ACC112 (cell line): ENCODE results near the gene CDH23.

Source experiments
- H2AFZ ChIP-seq: fragments of 200-600 bp; sonication (generic); one replicate; pipeline ENCODE4 v1.6.0; 2017; ENCODE audit warnings: antibody characterized with exemption, low read length; ENCODE audit not compliant: unreplicated experiment
- H3K27ac ChIP-seq: fragments of 200-600 bp; sonication (generic); 2 replicates; pipeline ENCODE4 v1.5.1; 2014; ENCODE audit warnings: low read depth, mild to moderate bottlenecking, antibody characterized with exemption, low read length, moderate library complexity
- H3K27me3 ChIP-seq: fragments of 200-600 bp; sonication (generic); 2 replicates; pipeline ENCODE4 v1.6.1; 2014; ENCODE audit warnings: mild to moderate bottlenecking, antibody characterized with exemption, low read length, moderate library complexity, mixed read lengths; ENCODE audit not compliant: insufficient read depth
- H3K36me3 ChIP-seq: fragments of 200-600 bp; sonication (generic); 2 replicates; pipeline ENCODE4 v1.6.1; 2016; ENCODE audit warnings: mild to moderate bottlenecking, antibody characterized with exemption, low read length, moderate library complexity, mixed read lengths; ENCODE audit not compliant: insufficient read depth
- H3K4me1 ChIP-seq: fragments of 200-600 bp; sonication (generic); one replicate; pipeline ENCODE4 v1.6.1; 2016; ENCODE audit warnings: low read length, mixed read lengths; ENCODE audit not compliant: insufficient read depth, unreplicated experiment, control insufficient read depth
- H3K4me3 ChIP-seq: fragments of 200-600 bp; sonication (generic); 2 replicates; pipeline ENCODE4 v1.5.1; 2014; ENCODE audit warnings: mild to moderate bottlenecking, low read depth, low read length
- H3K79me2 ChIP-seq: fragments of 200-600 bp; sonication (generic); one replicate; pipeline ENCODE4 v1.6.0; 2016; ENCODE audit warnings: low read length; ENCODE audit not compliant: control insufficient read depth, unreplicated experiment, insufficient read depth

CDH23 gene

GRCh38 chr10:71577345-71577744, 180.6 kb downstream of the CDH23 start:
- Histone ChIP-seq H3K27ac (no peak overlapping the region), H3K4me3 (no peak overlapping the region), H3K36me3 (no peaks in the 10 kb centered on the region), H2AFZ (no peak overlapping the region), H3K79me2 (no peaks in the 10 kb centered on the region), H3K4me1 (no peaks in the 10 kb centered on the region), H3K27me3 (peaks cover 28% of the 10 kb centered on the region)

DNA sequence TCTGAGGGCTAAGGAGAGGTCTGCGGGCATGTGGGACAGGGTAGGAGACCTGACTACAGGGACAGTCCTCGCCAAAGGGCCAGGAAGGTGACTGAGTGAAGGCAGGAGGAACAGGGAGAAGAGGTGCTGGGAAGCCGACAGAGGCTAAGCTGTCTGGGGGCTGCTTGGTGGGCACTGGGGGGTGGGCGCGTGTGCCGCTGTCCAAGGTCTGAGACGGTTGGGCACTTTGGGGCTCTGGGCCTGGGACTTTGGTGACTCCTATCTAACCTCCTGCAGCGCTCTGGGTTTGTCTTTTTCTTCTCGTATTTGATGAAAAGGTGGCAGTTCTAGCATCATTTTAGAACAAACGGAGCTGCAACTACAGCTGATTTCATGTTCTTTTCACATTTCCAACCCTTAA, 181.3 kb downstream of the CDH23 start:
- Histone ChIP-seq H3K4me1 (no peaks in the 10 kb centered on the region), H3K27ac (no peak overlapping the region), H2AFZ (no peak overlapping the region), H3K4me3 (no peak overlapping the region), H3K36me3 (no peaks in the 10 kb centered on the region), H3K27me3 (peaks cover 32% of the 10 kb centered on the region), H3K79me2 (no peaks in the 10 kb centered on the region)

GRCh38 chr10:71579668-71580067, 182.9 kb downstream of the CDH23 start:
- Histone ChIP-seq H3K4me3 (no peak overlapping the region), H3K79me2 (no peaks in the 10 kb centered on the region), H3K36me3 (no peaks in the 10 kb centered on the region), H2AFZ (no peak overlapping the region), H3K4me1 (no peaks in the 10 kb centered on the region), H3K27me3 (peaks cover 37% of the 10 kb centered on the region), H3K27ac (no peak overlapping the region)

GRCh38 chr10:71580415-71580814, 183.7 kb downstream of the CDH23 start:
- H3K36me3 ChIP-seq = no peaks in the 10 kb centered on the region
- H2AFZ ChIP-seq = no peak overlapping the region
- no peaks in the 10 kb centered on the region for H3K4me1 ChIP-seq
- no peak overlapping the region for H3K4me3 ChIP-seq
- H3K27me3 ChIP-seq = peaks cover 45% of the 10 kb centered on the region
- no peaks in the 10 kb centered on the region for H3K79me2 ChIP-seq
- H3K27ac ChIP-seq = no peak overlapping the region

DNA sequence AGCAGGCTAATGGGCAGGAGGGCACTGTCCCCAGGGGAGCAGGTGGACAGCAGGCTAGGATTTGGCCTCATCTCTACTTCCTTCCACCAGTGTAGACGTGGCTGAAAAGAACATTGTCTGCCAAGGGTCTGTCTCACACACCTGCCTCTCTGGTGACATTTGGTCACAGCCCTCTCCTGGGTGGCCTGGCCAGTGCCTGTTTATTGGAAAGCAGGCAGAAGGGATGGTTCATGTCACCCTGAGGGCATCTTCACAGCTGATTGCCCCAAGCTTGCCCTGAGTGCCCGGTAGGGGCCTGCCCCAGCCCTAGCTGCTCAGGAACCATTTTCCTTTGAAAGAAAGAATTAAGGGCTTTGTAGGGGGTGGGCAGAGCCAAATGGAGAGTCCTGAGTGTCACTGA, 184.2 kb downstream of the CDH23 start:
- Histone ChIP-seq H3K27ac (no peak overlapping the region), H3K79me2 (no peaks in the 10 kb centered on the region), H3K4me3 (no peak overlapping the region), H3K4me1 (no peaks in the 10 kb centered on the region), H2AFZ (no peak overlapping the region), H3K36me3 (no peaks in the 10 kb centered on the region), H3K27me3 (peaks cover 50% of the 10 kb centered on the region)

- no peak overlapping the region for H3K4me3 ChIP-seq
- H3K79me2 ChIP-seq = no peaks in the 10 kb centered on the region
- peaks cover 54% of the 10 kb centered on the region for H3K27me3 ChIP-seq
- H3K27ac ChIP-seq = no peak overlapping the region
- H3K4me1 ChIP-seq = no peaks in the 10 kb centered on the region
- no peak overlapping the region for H2AFZ ChIP-seq
- H3K36me3 ChIP-seq = no peaks in the 10 kb centered on the region
Observed at GRCh38 chr10:71581376-71581775, 184.7 kb downstream of the CDH23 start.

- Histone ChIP-seq H3K4me3 (no peak overlapping the region), H3K27me3 (peaks cover 54% of the 10 kb centered on the region), H3K36me3 (no peaks in the 10 kb centered on the region), H3K27ac (no peak overlapping the region), H3K4me1 (no peaks in the 10 kb centered on the region), H2AFZ (no peak overlapping the region), H3K79me2 (no peaks in the 10 kb centered on the region)
Observed at GRCh38 chr10:71582019-71582418, 185.3 kb downstream of the CDH23 start.

DNA sequence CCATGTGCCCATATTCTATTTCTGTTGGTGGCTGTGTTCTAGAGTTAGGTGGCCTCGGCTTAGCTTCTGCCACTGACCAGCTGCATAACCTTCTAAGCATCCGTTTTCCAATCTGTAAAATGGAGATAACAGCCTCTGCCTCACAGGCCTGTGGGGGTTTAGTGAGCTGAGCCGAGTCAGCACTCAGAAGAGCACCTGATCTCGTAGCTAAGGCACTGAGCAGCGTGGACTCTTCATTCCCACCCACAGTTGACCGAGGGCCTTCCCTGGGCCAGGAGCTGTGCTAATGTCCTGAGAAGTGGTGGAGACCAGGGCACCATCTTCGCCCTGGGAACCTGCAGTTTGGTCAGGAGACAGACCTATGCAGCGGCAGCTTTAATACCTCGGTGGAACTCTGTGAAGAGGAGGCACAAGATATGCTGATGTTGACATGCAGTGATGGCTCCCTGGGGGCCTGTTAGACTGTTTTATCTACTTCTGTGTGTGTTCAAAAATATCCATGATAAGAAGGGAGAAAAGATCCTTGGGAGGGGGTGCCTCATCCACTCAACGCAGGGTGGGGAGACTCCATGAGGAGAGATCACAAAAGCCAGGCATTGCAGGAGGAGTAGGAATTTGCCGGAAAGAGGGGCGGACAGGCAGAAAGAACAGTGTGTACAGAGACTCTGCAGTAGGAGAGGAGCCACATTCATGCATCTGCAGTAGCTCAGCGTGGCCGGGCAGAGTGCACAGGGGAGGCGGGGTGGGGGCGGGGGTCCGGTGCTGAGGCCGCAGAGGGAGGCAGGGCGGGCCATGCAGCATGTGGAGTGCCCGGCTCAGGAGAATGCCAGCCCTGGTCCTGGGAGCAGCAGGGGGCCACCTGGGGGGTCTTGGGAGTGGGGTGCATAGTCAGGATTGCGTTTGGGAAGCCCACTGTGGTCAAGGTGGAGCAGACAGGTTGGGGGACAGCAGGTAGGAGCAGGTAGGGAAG, 186.1 kb downstream of the CDH23 start:
- no peak overlapping the region for H3K27ac ChIP-seq
- H3K4me1 ChIP-seq = no peaks in the 10 kb centered on the region
- H2AFZ ChIP-seq = no peak overlapping the region
- no peaks in the 10 kb centered on the region for H3K79me2 ChIP-seq
- no peak overlapping the region for H3K4me3 ChIP-seq
- peaks cover 55% of the 10 kb centered on the region for H3K27me3 ChIP-seq
- H3K36me3 ChIP-seq = no peaks in the 10 kb centered on the region

DNA sequence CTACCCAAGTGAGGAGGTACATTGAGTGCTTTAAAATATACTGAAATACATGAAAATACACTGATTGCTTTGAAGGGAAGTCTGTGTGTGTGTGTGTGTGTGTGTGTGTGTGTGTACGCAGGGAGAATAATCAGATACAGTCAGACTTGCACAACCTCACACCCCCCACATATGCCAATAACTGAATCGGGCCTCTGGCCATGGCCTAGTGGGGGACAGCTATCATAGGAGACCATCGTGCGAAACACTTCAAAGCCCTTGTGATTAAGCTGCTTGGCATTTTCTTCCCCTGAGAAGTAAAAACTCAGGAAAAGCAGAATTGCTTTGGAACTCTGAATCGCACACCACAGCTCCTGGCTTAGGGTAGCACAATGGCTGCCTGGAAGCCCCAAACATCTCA, 187.7 kb downstream of the CDH23 start:
- H3K79me2 ChIP-seq = no peaks in the 10 kb centered on the region
- H3K4me3 ChIP-seq = no peak overlapping the region
- H2AFZ ChIP-seq = no peak overlapping the region
- no peak overlapping the region for H3K27ac ChIP-seq
- H3K27me3 ChIP-seq = peaks cover 50% of the 10 kb centered on the region
- H3K4me1 ChIP-seq = no peaks in the 10 kb centered on the region
- H3K36me3 ChIP-seq = no peaks in the 10 kb centered on the region

- Histone ChIP-seq H2AFZ (no peak overlapping the region), H3K4me3 (no peak overlapping the region), H3K27ac (no peak overlapping the region), H3K27me3 (peaks cover 50% of the 10 kb centered on the region), H3K36me3 (no peaks in the 10 kb centered on the region), H3K4me1 (peaks cover 3% of the 10 kb centered on the region), H3K79me2 (no peaks in the 10 kb centered on the region)
Observed at GRCh38 chr10:71584902-71585563, 188.3 kb downstream of the CDH23 start.
